Measurements from ENCODE around the gene WDR18.

DNA sequence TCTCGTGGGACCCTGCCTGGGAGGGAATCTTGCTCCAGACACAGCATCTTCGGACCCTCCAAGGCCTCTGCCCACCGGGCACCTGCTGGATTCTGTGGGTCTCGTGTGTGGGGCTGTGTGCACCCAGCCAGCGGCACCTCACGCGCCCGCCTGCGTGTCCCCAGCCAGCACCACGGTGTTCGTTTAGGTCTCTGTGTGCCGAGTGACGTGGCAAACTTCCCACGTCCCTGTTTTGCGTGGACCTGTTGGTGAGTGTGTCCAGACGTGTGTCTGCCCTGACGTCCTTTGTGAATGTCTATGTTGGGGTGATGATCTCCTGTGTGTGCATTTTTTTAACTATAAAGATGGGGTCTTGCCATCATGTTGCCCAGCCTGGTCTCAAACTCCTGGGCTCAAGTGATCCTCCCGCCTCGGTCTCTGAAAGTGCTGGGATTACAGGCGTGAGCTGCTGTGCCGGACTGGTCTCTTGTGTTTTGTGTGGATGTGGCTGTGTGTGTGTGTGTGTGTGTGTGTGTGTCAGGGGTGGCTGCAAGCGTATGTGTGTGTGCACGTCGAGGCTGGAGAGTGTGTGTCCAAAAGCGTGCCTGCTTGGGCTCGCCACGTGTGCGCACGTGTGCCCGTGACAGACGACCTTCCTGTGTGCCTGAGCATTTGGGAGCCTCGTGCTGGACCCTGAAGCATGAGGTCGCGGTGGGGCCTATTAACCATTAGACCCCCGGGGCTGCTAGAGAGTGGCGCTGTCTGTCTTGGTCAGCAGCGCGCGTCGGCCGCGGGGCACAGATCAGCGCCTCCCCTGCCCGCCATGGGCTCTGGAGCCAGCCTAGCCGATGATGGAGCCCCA is 42.6 kb upstream of the WDR18 start:
- TF ChIP-seq, protein P1, sequence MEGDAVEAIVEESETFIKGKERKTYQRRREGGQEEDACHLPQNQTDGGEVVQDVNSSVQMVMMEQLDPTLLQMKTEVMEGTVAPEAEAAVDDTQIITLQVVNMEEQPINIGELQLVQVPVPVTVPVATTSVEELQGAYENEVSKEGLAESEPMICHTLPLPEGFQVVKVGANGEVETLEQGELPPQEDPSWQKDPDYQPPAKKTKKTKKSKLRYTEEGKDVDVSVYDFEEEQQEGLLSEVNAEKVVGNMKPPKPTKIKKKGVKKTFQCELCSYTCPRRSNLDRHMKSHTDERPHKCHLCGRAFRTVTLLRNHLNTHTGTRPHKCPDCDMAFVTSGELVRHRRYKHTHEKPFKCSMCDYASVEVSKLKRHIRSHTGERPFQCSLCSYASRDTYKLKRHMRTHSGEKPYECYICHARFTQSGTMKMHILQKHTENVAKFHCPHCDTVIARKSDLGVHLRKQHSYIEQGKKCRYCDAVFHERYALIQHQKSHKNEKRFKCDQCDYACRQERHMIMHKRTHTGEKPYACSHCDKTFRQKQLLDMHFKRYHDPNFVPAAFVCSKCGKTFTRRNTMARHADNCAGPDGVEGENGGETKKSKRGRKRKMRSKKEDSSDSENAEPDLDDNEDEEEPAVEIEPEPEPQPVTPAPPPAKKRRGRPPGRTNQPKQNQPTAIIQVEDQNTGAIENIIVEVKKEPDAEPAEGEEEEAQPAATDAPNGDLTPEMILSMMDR (IDR thresholded peaks at IDR 0.05), result no peak
- TF ChIP-seq ZFX (IDR thresholded peaks at IDR 0.05; ENCODE audit: borderline replicate concordance), result no peak
